Stimulated activated CD4-positive, alpha-beta T cell treated with anti-CD3 and anti-CD28 coated beads, Interleukin-1b, Interleukin-23, amount 100 ng/mL, for 1 hour (primary cell): ENCODE measurements around the gene R3HDM1.
"Not testable (repeated sequence)": the region's sequence is repeated elsewhere in the genome, so short reads cannot be mapped to it uniquely, and the experiment has no call there.

Experiments used
- DNase-seq, 2 donors: peaks; one replicate each; pipeline ENCODE4 v3.0.0-alpha.2; 2020; ENCODE audit warnings: low read depth in 2 of 2

Gene R3HDM1

DNA sequence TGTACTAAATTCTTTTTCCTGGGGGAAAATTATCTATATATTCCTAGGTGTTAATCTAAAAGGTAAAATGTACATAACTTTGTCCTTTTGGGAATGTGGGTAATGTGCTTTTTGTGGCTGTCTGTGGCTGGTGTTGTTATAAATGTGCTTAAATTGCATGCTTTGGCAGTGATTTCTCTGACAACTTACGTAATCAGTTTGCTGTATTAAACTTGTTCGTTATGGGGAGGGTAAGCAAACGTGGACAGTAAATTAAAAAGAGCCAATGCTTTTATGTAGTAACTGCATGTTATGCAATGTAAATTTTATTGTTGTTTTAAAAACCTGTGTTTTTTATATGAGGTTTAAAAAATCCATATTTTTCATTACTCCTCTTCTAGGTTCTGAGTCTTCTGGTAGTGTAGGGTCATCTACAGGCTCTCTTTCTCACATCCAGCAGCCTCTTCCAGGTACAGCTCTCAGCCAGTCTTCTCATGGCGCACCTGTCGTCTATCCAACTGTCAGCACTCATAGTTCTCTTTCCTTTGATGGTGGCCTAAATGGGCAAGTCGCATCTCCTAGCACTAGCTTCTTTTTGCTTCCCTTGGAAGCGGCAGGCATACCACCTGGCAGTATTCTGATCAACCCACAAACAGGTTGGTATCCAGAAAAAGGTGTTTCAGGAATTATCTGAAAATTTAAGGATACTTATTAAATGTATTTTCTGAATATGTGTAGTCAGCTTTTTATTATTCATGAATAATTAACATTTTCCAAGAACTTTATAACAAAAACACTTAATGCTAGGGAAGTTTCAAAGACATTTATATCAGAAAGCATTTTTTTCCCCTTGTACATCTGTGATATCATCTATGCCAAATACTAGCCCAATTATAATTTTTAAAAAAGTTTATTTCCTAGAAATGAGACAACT lies 110.1 kb downstream of the R3HDM1 start:
- no peak for DNase-seq

- DNase-seq: no peak
Observed at GRCh38 chr2:135647836-135648579, 116.7 kb downstream of the R3HDM1 start.

- no peak for DNase-seq
Observed at GRCh38 chr2:135650721-135651120, 119.4 kb downstream of the R3HDM1 start.

DNA sequence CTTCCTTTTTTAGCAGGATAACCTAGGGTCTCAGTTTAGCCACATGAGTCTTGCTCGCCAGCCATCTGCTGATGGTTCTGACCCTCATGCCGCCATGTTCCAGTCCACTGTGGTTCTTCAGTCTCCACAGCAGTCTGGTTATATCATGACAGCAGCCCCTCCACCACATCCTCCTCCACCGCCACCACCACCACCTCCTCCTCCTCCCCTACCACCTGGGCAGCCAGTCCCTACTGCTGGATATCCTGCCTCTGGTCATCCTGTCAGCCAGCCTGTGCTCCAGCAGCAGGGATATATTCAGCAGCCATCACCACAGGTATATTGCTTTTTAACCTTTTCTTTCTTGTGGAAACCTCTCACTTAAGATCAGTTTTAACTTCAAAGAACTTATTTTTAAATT lies 120.4 kb downstream of the R3HDM1 start:
- DNase-seq: no peak

DNA sequence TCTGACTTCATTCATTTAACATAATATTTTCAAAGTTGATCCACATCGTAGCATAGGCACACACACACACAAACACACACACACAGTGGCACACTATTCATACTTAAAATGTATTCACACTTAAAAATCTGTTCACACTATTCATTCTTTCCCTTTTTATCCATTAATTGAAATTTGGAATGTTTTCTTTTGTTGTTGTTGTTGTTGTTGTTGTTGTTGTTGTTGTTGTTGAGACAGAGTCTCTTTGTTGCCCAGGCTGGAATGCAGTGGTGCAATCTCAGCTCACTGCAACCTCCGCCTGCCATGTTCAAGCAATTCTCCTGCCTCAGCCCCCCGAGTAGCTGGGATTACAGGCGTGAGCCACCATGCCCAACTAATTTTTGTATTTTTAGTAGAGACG lies 123.0 kb downstream of the R3HDM1 start:
- not testable (repeated sequence) for DNase-seq

DNA sequence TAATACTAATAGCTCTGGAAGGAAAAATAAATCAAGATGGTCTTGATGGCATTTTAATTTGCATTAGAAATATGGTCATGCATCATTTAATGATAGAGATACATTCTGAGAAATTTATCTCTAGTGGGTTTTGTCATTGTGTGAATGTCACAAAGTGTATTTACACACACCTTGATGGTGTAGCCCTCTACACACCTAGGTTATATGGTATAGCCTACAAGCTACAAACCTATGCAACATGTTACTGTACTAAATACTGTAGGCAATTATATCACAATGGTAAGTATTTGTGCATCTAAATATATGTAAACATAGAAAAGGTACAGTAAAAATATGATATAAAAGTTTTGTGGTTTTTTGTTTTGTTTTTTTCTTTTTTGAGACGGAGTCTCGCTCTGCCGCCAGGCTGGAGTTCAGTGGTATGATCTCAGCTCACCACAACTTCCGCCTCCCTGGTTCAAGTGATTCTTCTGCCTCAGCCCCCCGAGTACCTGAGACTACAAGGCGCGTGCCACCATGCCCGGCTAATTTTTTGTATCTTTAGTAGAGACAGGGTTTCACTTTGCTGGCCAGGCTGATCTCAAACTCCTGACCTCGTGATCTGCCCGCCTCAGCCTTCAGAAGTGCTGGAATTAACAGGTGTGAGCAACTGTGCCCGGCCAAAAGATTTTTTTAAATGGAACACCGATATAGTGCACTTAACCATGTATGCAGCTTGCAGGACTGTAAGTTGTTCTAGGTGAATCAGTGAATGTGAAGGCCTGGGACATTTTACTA lies 126.7 kb downstream of the R3HDM1 start:
- peak; percentile 0 to 2 for DNase-seq

GRCh38 chr2:135662088-135662487 lies 130.8 kb downstream of the R3HDM1 start:
- no peak for DNase-seq

- no peak for DNase-seq
Observed at GRCh38 chr2:135663148-135663700, 131.9 kb downstream of the R3HDM1 start.

- no peak for DNase-seq
Observed at GRCh38 chr2:135664623-135665068, 133.4 kb downstream of the R3HDM1 start.

GRCh38 chr2:135667045-135667444 lies 135.8 kb downstream of the R3HDM1 start:
- no peak for DNase-seq

DNA sequence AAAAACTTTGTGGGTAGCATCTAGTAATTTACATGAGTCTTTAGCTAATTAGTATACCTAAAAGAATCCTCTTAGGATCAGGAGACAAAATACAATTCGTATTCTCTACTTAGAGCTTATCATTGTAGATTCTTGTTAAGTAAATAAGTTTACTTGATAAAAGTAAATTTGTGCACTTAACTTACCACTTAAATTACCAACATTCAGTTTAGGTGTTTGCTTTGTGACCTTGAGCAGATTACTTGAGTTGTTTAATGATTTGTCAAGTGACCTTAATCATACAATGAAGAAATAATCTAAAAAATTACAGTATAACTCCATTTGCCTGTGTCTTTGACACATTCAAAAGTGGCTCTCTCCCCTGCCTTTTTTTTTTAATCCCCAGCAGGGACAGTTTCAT lies 143.2 kb downstream of the R3HDM1 start:
- DNase-seq: no peak

DNA sequence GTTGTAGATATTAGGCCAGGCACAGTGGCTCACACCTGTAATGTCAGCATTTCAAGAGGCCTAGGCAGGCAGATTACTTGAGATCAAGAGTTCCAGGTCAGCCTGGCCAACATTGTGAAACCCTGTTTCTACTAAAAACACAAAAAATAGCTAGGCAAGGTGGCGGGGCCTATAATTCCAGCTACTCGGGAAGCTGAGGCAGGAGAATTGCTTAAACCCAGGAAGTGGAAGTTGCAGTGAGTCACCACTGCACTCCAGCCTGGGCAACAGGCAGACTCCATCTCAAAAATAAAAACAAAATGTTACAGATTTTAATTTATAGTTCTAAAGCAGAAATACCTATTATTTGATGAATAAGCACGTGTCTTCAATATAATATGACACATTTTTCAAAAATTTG lies 144.7 kb downstream of the R3HDM1 start:
- DNase-seq: no peak

- no peak for DNase-seq
Observed at GRCh38 chr2:135679125-135679524, 147.8 kb downstream of the R3HDM1 start.

GRCh38 chr2:135685361-135685760 lies 154.1 kb downstream of the R3HDM1 start:
- DNase-seq: no peak

DNA sequence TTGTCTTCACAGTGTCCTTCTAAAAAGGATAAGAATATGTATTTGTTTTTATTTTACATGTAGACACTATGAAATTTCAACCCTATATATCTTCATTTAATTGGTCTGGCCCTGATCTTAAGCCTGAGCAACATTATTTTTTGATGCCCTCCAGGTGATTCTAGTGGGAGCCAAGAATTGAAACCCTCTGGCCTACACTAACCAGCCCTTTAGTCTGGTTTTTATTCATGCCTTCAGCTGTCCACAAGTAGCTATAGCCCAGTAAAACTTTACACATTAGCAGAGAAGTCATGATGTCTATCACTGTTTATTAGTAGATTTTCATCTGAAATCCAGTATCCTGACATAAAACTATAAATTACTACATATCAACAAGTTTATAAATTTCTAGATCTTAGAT lies 157.7 kb downstream of the R3HDM1 start:
- no peak for DNase-seq

DNA sequence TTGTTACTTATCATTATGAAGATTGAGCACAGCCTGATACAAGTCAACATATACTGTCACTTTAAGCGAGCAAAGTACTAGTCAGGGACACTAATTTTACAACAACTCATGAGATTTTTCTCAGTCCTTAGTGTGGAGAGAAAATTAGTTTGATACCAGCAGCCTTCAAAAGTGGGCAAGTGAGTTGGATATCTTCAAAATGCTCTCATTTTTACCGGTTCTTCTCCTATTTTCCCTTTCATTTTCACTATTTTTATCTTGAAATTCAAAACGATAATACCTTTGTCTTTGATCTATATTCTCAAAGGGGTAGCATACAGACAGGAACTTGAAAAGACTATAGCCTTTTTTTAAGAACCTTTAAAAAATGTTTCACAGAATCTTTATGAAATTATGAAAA lies 158.4 kb downstream of the R3HDM1 start:
- no peak for DNase-seq

DNA sequence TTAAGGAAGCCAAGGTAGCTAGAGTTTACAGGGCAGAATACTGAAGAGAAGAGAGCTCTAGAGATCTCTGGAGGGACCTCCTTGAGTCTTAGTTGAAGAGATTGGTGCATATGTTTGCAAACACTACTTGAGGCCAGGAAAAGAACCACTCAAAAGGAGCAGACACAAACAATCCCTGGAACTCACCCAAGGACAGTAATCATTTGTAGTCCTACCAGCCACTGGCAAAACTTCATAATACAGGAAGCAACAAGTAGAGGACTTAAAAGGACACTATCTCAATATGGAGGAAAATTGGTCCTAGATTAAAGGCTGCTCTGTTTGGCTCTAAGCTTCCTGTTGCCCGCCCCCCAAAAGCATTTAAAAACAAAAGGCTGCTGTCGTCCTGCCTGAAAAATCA lies 163.4 kb downstream of the R3HDM1 start:
- no peak for DNase-seq

DNA sequence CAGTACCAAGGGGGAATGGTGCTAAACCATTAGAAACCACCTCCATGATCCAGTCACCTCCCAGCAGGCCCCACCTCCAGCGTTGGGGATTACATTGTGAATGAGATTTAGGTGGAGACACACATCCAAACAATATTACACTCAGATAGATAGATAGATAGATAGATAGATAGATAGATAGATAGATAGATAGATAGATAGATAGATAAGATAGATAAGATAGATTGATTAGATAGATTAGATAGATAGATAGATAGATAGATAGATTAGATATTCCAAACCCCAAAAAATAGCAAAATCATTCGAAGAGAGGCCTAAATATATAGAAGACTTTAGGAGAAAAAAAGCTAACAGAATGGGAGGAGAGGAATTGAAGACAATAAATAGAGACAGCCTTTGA lies 167.6 kb downstream of the R3HDM1 start:
- no peak for DNase-seq

DNA sequence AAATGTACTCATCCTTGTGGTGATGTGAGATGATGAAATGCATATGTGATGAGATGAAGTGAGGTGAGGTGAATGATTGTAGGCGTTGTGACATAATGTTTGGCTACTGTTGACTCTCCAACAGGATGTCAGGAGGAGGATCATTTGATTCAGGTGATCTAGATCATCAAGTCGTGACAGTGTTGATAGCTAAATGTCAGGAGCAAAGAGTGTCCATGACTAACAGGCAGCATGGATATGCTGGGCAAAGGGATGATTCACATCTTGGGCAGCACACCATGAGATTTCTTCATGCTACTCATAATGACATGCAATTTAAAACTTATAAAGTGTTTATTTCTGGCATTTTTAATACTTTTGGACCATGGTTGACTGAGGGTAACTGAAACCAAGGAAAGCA lies 170.2 kb downstream of the R3HDM1 start:
- no peak for DNase-seq

DNA sequence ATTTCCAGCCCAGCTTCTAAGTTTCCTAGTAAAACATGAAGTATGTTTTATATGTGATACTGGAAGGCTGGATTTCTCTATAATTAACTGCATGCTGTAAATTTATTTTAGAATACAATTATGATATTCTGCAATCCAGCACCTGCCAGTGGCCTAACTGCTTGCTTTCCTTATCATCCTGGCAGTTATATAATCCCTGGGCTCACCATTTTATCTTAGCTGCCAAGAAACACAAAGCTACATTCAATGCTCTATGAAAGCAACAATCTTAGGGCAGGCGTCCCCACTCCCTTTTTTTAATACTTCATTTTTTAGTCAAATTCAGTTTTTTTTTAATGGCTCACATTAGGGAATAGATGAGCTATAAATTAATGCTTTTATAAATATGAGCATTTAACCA lies 172.0 kb downstream of the R3HDM1 start:
- no peak for DNase-seq

DNA sequence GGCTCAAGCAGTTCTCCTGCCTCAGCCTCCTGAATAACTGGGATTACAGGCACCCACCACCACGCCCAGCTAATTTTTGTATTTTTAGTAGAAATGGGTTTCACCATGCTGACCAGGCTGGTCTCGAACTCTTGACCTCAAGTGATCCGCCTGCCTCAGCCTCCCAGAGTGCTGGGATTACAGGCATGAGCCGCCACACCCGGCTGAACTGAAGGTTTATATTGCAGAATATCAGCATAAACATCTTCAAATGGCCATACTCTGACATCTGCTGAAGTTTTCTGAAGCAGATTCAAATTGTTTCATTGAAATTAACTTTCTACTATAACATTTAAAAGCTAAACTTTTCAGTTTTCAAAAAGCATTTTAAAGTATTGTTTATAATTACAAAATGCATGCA lies 172.8 kb downstream of the R3HDM1 start:
- not testable (repeated sequence) for DNase-seq

DNA sequence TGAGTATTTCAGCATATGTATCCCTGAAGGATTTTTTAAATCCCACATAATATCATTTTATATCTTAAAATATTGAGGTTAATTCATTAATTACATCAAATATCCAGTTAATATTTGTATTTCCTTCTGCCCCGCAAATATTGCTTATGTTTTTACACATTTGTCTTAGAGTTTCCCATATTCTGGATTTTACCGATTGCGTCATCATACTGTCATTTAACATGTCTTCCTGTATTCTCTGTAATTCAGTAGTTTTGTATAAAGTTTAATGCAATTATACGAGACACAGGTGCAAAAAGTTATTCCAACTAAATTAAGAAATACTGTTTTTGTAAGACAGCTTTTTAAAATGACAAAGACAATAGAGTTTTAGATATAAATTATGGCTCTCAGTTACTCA lies 176.9 kb downstream of the R3HDM1 start:
- DNase-seq: no peak
